ENCODE measurements around the gene TDRD1.

GRCh38 chr10:114228156-114228555 lies 49.0 kb downstream of the TDRD1 start:
- TF ChIP-seq, protein P1, sequence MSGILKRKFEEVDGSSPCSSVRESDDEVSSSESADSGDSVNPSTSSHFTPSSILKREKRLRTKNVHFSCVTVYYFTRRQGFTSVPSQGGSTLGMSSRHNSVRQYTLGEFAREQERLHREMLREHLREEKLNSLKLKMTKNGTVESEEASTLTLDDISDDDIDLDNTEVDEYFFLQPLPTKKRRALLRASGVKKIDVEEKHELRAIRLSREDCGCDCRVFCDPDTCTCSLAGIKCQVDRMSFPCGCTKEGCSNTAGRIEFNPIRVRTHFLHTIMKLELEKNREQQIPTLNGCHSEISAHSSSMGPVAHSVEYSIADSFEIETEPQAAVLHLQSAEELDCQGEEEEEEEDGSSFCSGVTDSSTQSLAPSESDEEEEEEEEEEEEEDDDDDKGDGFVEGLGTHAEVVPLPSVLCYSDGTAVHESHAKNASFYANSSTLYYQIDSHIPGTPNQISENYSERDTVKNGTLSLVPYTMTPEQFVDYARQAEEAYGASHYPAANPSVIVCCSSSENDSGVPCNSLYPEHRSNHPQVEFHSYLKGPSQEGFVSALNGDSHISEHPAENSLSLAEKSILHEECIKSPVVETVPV (CRISPR knock-in tag; IDR thresholded peaks at IDR 0.05), result no peak
- no peak for TF ChIP-seq TCF4 (CRISPR knock-in tag; IDR thresholded peaks at IDR 0.05; ENCODE audit: borderline replicate concordance)

Measured in SK-N-SH treated with all-trans-retinoic acid at 6 μM for 48 hours (cell line).